HepG2 (cell line): ENCODE results near the gene ARHGEF26. TPM values are rescaled to one million over a fixed set of nuclear protein-coding genes. Genes with fewer than 3 reads are reported as not detected.

ENCODE experiments used
- ATAC-seq: fragments of 200-7000 bp; cut with Tn5 transposase; 3 replicates; pipeline ENCODE4 v1.9.1; 2020; ENCODE audit warnings: mild to moderate bottlenecking, moderate library complexity
- BruUV-seq: library from RNA; stranded (reverse); fragments of 400-500 nt; replicated peaks from 2 replicates; lab custom pipeline; 2021; lab: Mats Ljungman, UMichigan
- CTCF ChIA-PET: fragments of 300-600 bp; formaldehyde crosslinking; extraction: SDS; loops from one replicate; lab custom pipeline; 2021; ENCODE audit warnings: low total read pairs, inconsistent platforms, low intra/inter-chr PET ratio; lab: Yijun Ruan, JAX
- POLR2A ChIA-PET: fragments of 350-600 bp; sonication (Branson Sonifier 250); formaldehyde crosslinking; loops from one replicate; lab custom pipeline; 2020; ENCODE audit warnings: antibody characterized with exemption, inconsistent platforms; lab: Yijun Ruan, JAX
- DNase-seq: peaks from one replicate; pipeline ENCODE4 v3.0.0-alpha.2; 2015; ENCODE audit warnings: low spot score
- FAIRE-seq: peaks from 3 replicates; lab custom pipeline; 2011; peaks lifted over from hg19 to GRCh38; lab: Jason Lieb, UNC
- H2AFZ ChIP-seq: one replicate; pipeline ENCODE4 v1.6.1; 2011; ENCODE audit warnings: low read length, inconsistent platforms
- H3K27ac ChIP-seq: fragments of 300-600 bp; 3 replicates; pipeline ENCODE4 v1.8.0; 2011; ENCODE audit warnings: mixed run types, mild to moderate bottlenecking, mixed read lengths, low read length, inconsistent platforms; ENCODE audit not compliant: insufficient read depth; ENCODE audit errors: extremely low read length
- H3K27me3 ChIP-seq, 2 experiments: fragments of 200-600 bp in 1 of 2; 2 replicates in 1 of 2; 3 replicates in 1 of 2; pipeline versions ENCODE4 v1.6.0 to v1.8.0; 2011; ENCODE audit warnings: low read length in 2 of 2, mild to moderate bottlenecking in 2 of 2, moderate library complexity in 2 of 2, inconsistent platforms in 1 of 2; ENCODE audit not compliant: insufficient read depth in 2 of 2, control insufficient read depth in 1 of 2
- H3K36me3 ChIP-seq, 2 experiments: fragments of 200-600 bp in 1 of 2; replicated peaks in 1 of 2; 2 replicates in 1 of 2; 3 replicates in 1 of 2; pipeline versions ENCODE4 v1.5.1 to v1.8.0; 2011; ENCODE audit warnings: low read length in 2 of 2, inconsistent platforms in 1 of 2; ENCODE audit not compliant: insufficient read depth in 2 of 2, control insufficient read depth in 1 of 2
- H3K4me1 ChIP-seq: 2 replicates; pipeline ENCODE4 v1.5.1; 2012; ENCODE audit warnings: low read length, inconsistent platforms; ENCODE audit not compliant: insufficient read depth
- H3K4me2 ChIP-seq: 2 replicates; pipeline ENCODE4 v1.6.0; 2011; ENCODE audit warnings: low read depth, low read length, inconsistent platforms
- H3K4me3 ChIP-seq, 3 experiments: fragments of 200-600 bp in 1 of 3; sonication (generic), shearing (Covaris generic) in 1 of 3; replicated peaks in 1 of 3; 2 replicates each; pipeline ENCODE4 v1.5.1; 2011 to 2016; ENCODE audit warnings: low read length in 3 of 3, inconsistent platforms in 2 of 3, low read depth in 2 of 3, mild to moderate bottlenecking in 2 of 3, control low read depth in 1 of 3, mixed read lengths in 1 of 3; ENCODE audit not compliant: insufficient read depth in 1 of 3
- H3K79me2 ChIP-seq: one replicate; pipeline ENCODE4 v1.6.1; 2011; ENCODE audit warnings: low read length, inconsistent platforms; ENCODE audit not compliant: insufficient read depth
- H3K9ac ChIP-seq: 2 replicates; pipeline ENCODE4 v1.6.0; 2011; ENCODE audit warnings: mild to moderate bottlenecking, low read depth, low read length, inconsistent platforms; ENCODE audit not compliant: insufficient read depth
- H3K9me3 ChIP-seq: 2 replicates; pipeline ENCODE4 v1.5.1; 2012; ENCODE audit warnings: mild to moderate bottlenecking, low read length
- H4K20me1 ChIP-seq: 2 replicates; pipeline ENCODE4 v1.6.0; 2011; ENCODE audit warnings: inconsistent platforms, mild to moderate bottlenecking, low read length, moderate library complexity; ENCODE audit not compliant: insufficient read depth
- HOXD1 ChIP-seq: sonication (generic); formaldehyde crosslinking; IDR thresholded peaks from 2 replicates; pipeline ENCODE4 v1.5.0; 2020; ENCODE audit warnings: missing genetic modification reagents
- ISX ChIP-seq: sonication (generic); formaldehyde crosslinking; conservative IDR thresholded peaks from 2 replicates; pipeline ENCODE4 v1.5.0; 2020; ENCODE audit warnings: missing genetic modification reagents
- RAD51 ChIP-seq: fragments of 450-650 bp; IDR thresholded peaks from 2 replicates; pipeline ENCODE4 v1.6.1; 2016; ENCODE audit warnings: borderline replicate concordance
- RXRA ChIP-seq: sonication (generic); formaldehyde crosslinking; IDR thresholded peaks from 2 replicates; pipeline ENCODE4 v1.5.1; 2020; ENCODE audit warnings: missing genetic modification reagents
- SMAD3 ChIP-seq: sonication (generic); formaldehyde crosslinking; IDR thresholded peaks from 2 replicates; pipeline ENCODE4 v1.4.0; 2020; ENCODE audit warnings: missing genetic modification reagents
- TAF15 ChIP-seq: fragments of 200-400 bp; formaldehyde crosslinking; IDR thresholded peaks from one replicate; pipeline ENCODE4 v1.6.1; 2018; ENCODE audit warnings: mild to moderate bottlenecking, low read depth, low read length; ENCODE audit not compliant: poor library complexity, severe bottlenecking
- ZNF10 ChIP-seq: sonication (generic); formaldehyde crosslinking; IDR thresholded peaks from 2 replicates; pipeline ENCODE4 v1.4.0; 2020; ENCODE audit warnings: mild to moderate bottlenecking, low read depth, missing genetic modification reagents, borderline replicate concordance
- ZNF441 ChIP-seq: sonication (generic); formaldehyde crosslinking; IDR thresholded peaks from 2 replicates; pipeline ENCODE4 v1.7.0; 2021; ENCODE audit warnings: missing genetic modification reagents, borderline replicate concordance
- ZNF644 ChIP-seq: IDR thresholded peaks from 2 replicates; pipeline ENCODE4 v1.6.1; 2016; ENCODE audit warnings: low read depth
- ZSCAN21 ChIP-seq: sonication (generic); formaldehyde crosslinking; IDR thresholded peaks from 2 replicates; pipeline ENCODE4 v1.8.0; 2022; ENCODE audit warnings: mild to moderate bottlenecking, missing genetic modification reagents, moderate library complexity, borderline replicate concordance
- WGBS: methylation state at CpG from one replicate; pipeline ENCODE4 v1.1.6; 2017; ENCODE audit warnings: low lambda C conversion rate; 5-methylcytosine and 5-hydroxymethylcytosine counted together
- in situ Hi-C: cut with HindIII; loops from 2 replicates; pipeline ENCODE4 v1.10.0; 2017; ENCODE audit warnings: low pct_unique_long_range_greater_than_20kb; ENCODE audit not compliant: extremely low pct_ligation_motif_present
- intact Hi-C: fragments of 100-400 bp; cut with micrococcal nuclease; formaldehyde crosslinking; loops from one replicate; pipeline ENCODE4 v1.10.0; 2022; ENCODE audit not compliant: unreplicated experiment
- polyA plus RNA-seq, 8 experiments: library from polyadenylated mRNA; depleted of rRNA in 3 of 8; stranded (reverse) in 7 of 8; unstranded in 1 of 8; fragments of >200 nt; fragmentation: Illumina TruSeq in 4 of 8; extraction: Trizol in 4 of 8; gene quantifications; 2 replicates each; pipeline versions ENCODE4 v1.2.1 to v1.2.3, GENCODE V29; 2011 to 2016; ENCODE audit warnings: low read depth in 4 of 8, missing spikeins in 1 of 8, mixed read lengths in 1 of 8; ENCODE audit not compliant: insufficient read depth in 1 of 8
- total RNA-seq, 5 experiments: library from RNA; depleted of rRNA; stranded (reverse); fragments of >200 nt; fragmentation: Illumina TruSeq; extraction: Trizol; gene quantifications; 2 replicates each; pipeline ENCODE4 v1.2.3, GENCODE V29; 2016; ENCODE audit warnings: low read depth in 1 of 5
- TF ChIP-seq, protein P1 (sequence below): sonication (generic); formaldehyde crosslinking; IDR thresholded peaks from 2 replicates; pipeline ENCODE4 v1.4.0; 2020; ENCODE audit warnings: missing genetic modification reagents

ARHGEF26 gene
- total and polyA plus RNA-seq, 2 of the 13 experiments (the other 11 are each of a cell fraction or from before 2014, with no cell fraction given): 0.74 to 6.1 TPM

DNA sequence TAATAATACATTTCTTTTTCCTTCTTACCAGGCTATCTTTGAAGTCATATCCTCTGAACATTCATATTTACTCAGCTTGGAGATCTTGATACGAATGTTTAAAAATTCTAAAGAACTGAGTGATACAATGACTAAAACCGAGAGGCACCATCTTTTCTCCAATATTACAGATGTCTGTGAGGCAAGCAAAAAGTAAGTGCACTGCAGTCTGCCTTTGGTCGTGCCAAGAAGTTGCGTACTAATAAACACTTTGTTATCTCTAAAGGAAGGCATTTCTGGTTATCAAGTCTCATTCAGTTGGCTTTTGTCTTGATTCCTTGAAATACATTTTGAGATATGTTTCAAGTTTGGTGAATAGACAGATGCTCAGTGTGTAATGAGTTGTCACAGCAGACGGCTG, 31.6 kb downstream of the ARHGEF26 start:
- in situ Hi-C loops: no loop called here
- 73% methylated on average over 5 of the region's 5 CpGs for WGBS
- TF ChIP-seq SMAD3 (CRISPR knock-in tag): no peak
- TF ChIP-seq ZSCAN21 (CRISPR knock-in tag): no peak
- intact Hi-C loops: no loop called here
- no peaks in the 10 kb centered on the region for H3K4me1 ChIP-seq
- no TSS peak for BruUV-seq
- no peaks in the 10 kb centered on the region for H3K36me3 ChIP-seq
- DNase-seq (no peak), FAIRE-seq (no peak), ATAC-seq (no peak)
- H4K20me1 ChIP-seq: no peaks in the 10 kb centered on the region
- H3K9ac ChIP-seq: no peak overlapping the region
- POLR2A ChIA-PET: no interaction called here
- no peaks in the 10 kb centered on the region for H3K27me3 ChIP-seq
- no peak overlapping the region for H3K4me2 ChIP-seq
- H3K79me2 ChIP-seq: no peaks in the 10 kb centered on the region
- no peak overlapping the region for H2AFZ ChIP-seq
- no peaks in the 10 kb centered on the region for H3K9me3 ChIP-seq
- no peak overlapping the region for H3K27ac ChIP-seq
- H3K4me3 ChIP-seq: no peak overlapping the region
- CTCF ChIA-PET: no interaction called here

DNA sequence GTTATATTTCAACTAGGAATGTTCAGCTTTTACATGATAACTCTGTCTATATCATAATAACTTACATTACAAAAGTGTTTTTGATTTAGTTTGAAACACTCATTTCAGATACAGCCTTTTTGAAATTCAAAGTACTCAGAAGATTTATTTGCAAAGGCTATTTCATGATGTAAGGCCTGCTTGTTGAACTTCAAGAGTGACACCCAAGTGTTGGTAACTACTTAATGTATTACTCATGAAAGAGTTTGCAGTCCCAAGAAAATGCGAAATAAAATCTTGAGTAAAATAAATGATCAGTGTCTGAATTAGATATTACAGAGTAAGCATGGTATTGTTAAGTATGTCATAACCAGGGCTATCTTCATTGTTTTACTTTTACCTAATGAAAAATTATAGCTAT, 35.3 kb downstream of the ARHGEF26 start:
- WGBS: 60% methylated on average over 1 of the region's 1 CpG
- Histone ChIP-seq H3K4me1 (no peaks in the 10 kb centered on the region), H3K36me3 (no peaks in the 10 kb centered on the region), H3K4me3 (no peak overlapping the region), H4K20me1 (no peaks in the 10 kb centered on the region), H2AFZ (no peak overlapping the region), H3K79me2 (no peaks in the 10 kb centered on the region), H3K9ac (no peak overlapping the region), H3K9me3 (no peaks in the 10 kb centered on the region), H3K4me2 (no peak overlapping the region), H3K27ac (no peak overlapping the region), H3K27me3 (no peaks in the 10 kb centered on the region)
- no peak for FAIRE-seq
- no peak for ATAC-seq
- in situ Hi-C loops (no loop called here), intact Hi-C loops (no loop called here)
- TF ChIP-seq ISX (CRISPR knock-in tag): no peak
- TF ChIP-seq HOXD1 (CRISPR knock-in tag): no peak
- no peak for TF ChIP-seq ZNF441 (CRISPR knock-in tag)
- TF ChIP-seq ZNF10 (CRISPR knock-in tag): no peak
- TF ChIP-seq RAD51: no peak
- no peak for TF ChIP-seq RXRA (CRISPR knock-in tag)
- TF ChIP-seq, protein P1, sequence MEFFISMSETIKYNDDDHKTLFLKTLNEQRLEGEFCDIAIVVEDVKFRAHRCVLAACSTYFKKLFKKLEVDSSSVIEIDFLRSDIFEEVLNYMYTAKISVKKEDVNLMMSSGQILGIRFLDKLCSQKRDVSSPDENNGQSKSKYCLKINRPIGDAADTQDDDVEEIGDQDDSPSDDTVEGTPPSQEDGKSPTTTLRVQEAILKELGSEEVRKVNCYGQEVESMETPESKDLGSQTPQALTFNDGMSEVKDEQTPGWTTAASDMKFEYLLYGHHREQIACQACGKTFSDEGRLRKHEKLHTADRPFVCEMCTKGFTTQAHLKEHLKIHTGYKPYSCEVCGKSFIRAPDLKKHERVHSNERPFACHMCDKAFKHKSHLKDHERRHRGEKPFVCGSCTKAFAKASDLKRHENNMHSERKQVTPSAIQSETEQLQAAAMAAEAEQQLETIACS (CRISPR knock-in tag): no peak
- TF ChIP-seq ZNF644 (CRISPR knock-in tag): no peak
- no peak for TF ChIP-seq TAF15
- POLR2A ChIA-PET: no interaction called here
- no peak for DNase-seq
- CTCF ChIA-PET: no interaction called here
- BruUV-seq: no TSS peak
